Measurements from ENCODE around the gene UQCC2.

Gene UQCC2

GRCh38 chr6:33726696-33727095, 15.2 kb upstream of the UQCC2 start:
- no peaks in the 10 kb centered on the region for H3K9me3 ChIP-seq (ENCODE audit: control insufficient read depth in 1 of 2, low read length in 2 of 2)
- H3K4me1 ChIP-seq (ENCODE audit: control insufficient read depth in 1 of 2, insufficient read depth in 2 of 2, low read length in 2 of 2), result no peaks in the 10 kb centered on the region
- no peak overlapping the region for H3K4me3 ChIP-seq (ENCODE audit: low read depth in 1 of 2, low read length in 2 of 2)
- no peak overlapping the region for H3K9ac ChIP-seq (ENCODE audit: low read depth in 1 of 2, low read length in 2 of 2)
- H3K27ac ChIP-seq (ENCODE audit: low read depth, low read length), result no peak overlapping the region
- no peaks in the 10 kb centered on the region for H3K27me3 ChIP-seq (ENCODE audit: control insufficient read depth in 1 of 2, insufficient read depth in 2 of 2, low read length in 2 of 2)
- no peaks in the 10 kb centered on the region for H3K36me3 ChIP-seq (ENCODE audit: control insufficient read depth in 1 of 2, insufficient read depth in 2 of 2, low read length in 2 of 2)

DNA sequence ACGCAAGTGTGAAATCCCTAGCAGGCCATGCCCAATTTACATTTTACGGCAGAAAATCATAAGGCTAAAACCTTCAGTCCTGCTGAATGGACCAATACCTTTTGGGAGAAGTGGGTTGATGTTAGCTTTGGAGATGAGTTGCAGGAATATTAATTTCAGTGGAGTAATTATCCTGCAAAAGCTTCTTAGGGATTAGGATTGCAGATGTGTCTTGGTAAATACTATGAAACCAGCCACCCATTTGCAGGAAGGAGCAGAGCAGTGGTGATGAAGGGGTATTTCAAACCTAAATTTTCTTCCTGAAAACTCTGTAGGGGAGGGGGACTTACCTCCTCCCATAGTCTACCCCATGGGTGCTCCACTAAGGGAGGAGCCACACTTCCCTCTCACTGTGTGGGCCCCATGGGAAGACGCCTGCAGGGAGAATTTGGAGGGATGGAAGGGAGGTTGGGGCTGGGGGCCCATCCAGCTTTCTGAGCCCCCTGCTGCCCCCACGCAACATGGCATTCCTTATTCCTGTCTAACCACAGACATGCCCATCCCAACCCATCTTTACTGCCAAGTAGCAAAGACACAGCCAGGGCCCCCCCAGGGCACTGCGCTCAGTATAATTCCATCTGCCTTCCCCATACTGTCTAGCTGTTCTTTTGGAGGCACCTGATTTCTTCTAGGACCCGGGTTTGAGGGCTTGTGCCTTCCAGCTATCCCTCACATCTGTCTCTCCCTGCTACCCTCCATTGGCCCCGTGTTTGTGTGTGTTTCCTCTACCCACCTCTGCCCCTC, 14.6 kb upstream of the UQCC2 start:
- Histone ChIP-seq H3K9ac (ENCODE audit: low read depth in 1 of 2, low read length in 2 of 2) (no peak overlapping the region), H3K9me3 (ENCODE audit: control insufficient read depth in 1 of 2, low read length in 2 of 2) (no peaks in the 10 kb centered on the region), H3K4me1 (ENCODE audit: control insufficient read depth in 1 of 2, insufficient read depth in 2 of 2, low read length in 2 of 2) (no peaks in the 10 kb centered on the region), H3K27me3 (ENCODE audit: control insufficient read depth in 1 of 2, insufficient read depth in 2 of 2, low read length in 2 of 2) (no peaks in the 10 kb centered on the region), H3K36me3 (ENCODE audit: control insufficient read depth in 1 of 2, insufficient read depth in 2 of 2, low read length in 2 of 2) (no peaks in the 10 kb centered on the region), H3K27ac (ENCODE audit: low read depth, low read length) (no peak overlapping the region), H3K4me3 (ENCODE audit: low read depth in 1 of 2, low read length in 2 of 2) (no peak overlapping the region)

- Histone ChIP-seq H3K4me3 (ENCODE audit: low read depth in 1 of 2, low read length in 2 of 2) (no peak overlapping the region), H3K4me1 (ENCODE audit: control insufficient read depth in 1 of 2, insufficient read depth in 2 of 2, low read length in 2 of 2) (no peaks in the 10 kb centered on the region), H3K27ac (ENCODE audit: low read depth, low read length) (no peak overlapping the region), H3K9ac (ENCODE audit: low read depth in 1 of 2, low read length in 2 of 2) (no peak overlapping the region), H3K9me3 (ENCODE audit: control insufficient read depth in 1 of 2, low read length in 2 of 2) (no peaks in the 10 kb centered on the region), H3K27me3 (ENCODE audit: control insufficient read depth in 1 of 2, insufficient read depth in 2 of 2, low read length in 2 of 2) (no peaks in the 10 kb centered on the region), H3K36me3 (ENCODE audit: control insufficient read depth in 1 of 2, insufficient read depth in 2 of 2, low read length in 2 of 2) (no peaks in the 10 kb centered on the region)
Observed at GRCh38 chr6:33725222-33725621, 13.7 kb upstream of the UQCC2 start.

- Histone ChIP-seq H3K9me3 (ENCODE audit: control insufficient read depth in 1 of 2, low read length in 2 of 2) (no peaks in the 10 kb centered on the region), H3K4me3 (ENCODE audit: low read depth in 1 of 2, low read length in 2 of 2) (no peak overlapping the region), H3K36me3 (ENCODE audit: control insufficient read depth in 1 of 2, insufficient read depth in 2 of 2, low read length in 2 of 2) (no peaks in the 10 kb centered on the region), H3K27ac (ENCODE audit: low read depth, low read length) (no peak overlapping the region), H3K27me3 (ENCODE audit: control insufficient read depth in 1 of 2, insufficient read depth in 2 of 2, low read length in 2 of 2) (no peaks in the 10 kb centered on the region), H3K9ac (ENCODE audit: low read depth in 1 of 2, low read length in 2 of 2) (no peak overlapping the region), H3K4me1 (ENCODE audit: control insufficient read depth in 1 of 2, insufficient read depth in 2 of 2, low read length in 2 of 2) (no peaks in the 10 kb centered on the region)
Observed at GRCh38 chr6:33724102-33725023, 12.9 kb upstream of the UQCC2 start.

DNA sequence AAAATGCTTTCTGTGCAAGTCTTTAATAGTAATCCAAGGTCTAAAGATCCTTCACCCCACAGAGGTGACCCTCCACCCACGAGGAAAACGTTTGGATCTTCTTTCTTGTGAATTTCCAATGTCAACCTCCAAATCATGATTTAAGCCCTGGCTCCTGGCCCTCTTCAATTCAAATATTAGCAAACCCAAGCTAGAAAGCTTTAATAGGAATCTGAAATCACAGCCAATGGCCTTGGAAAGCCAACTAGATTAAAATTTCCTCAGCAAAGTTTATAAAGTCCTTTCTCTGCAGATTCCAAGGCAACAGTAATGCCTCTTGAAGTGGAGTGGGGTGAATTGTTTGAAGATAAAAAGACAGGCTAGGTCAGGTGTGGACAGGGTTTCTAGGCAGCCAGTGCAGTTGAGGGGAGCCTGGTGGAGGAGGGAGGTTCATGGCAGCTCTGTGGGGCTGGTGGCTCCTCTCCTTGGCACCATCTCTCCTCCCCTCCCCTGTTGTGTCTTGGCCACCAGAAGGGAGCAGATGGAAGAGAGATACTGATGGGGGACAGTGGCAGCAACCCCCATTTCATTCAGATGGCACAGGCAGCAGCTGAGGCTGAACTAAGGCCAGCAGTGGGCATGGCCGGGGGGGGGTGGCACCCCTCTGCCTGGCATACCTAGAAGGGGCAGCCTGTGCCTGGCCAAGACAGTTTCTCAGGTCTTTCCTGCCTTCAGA, 12.0 kb upstream of the UQCC2 start:
- Histone ChIP-seq H3K27ac (ENCODE audit: low read depth, low read length) (no peak overlapping the region), H3K9me3 (ENCODE audit: control insufficient read depth in 1 of 2, low read length in 2 of 2) (no peaks in the 10 kb centered on the region)

GRCh38 chr6:33722103-33722623, 10.7 kb upstream of the UQCC2 start:
- Histone ChIP-seq H3K4me1 (ENCODE audit: control insufficient read depth in 1 of 2, insufficient read depth in 2 of 2, low read length in 2 of 2) (no peaks in the 10 kb centered on the region), H3K36me3 (ENCODE audit: control insufficient read depth in 1 of 2, insufficient read depth in 2 of 2, low read length in 2 of 2) (no peaks in the 10 kb centered on the region), H3K4me3 (ENCODE audit: low read depth in 1 of 2, low read length in 2 of 2) (no peak overlapping the region), H3K9me3 (ENCODE audit: control insufficient read depth in 1 of 2, low read length in 2 of 2) (no peaks in the 10 kb centered on the region), H3K27ac (ENCODE audit: low read depth, low read length) (no peak overlapping the region), H3K27me3 (ENCODE audit: control insufficient read depth in 1 of 2, insufficient read depth in 2 of 2, low read length in 2 of 2) (no peaks in the 10 kb centered on the region), H3K9ac (ENCODE audit: low read depth in 1 of 2, low read length in 2 of 2) (no peak overlapping the region)

More for the DNA sequence above, 12.0 kb upstream of the UQCC2 start:
- H3K27me3 ChIP-seq (ENCODE audit: control insufficient read depth in 1 of 2, insufficient read depth in 2 of 2, low read length in 2 of 2), result no peaks in the 10 kb centered on the region
- no peak overlapping the region for H3K9ac ChIP-seq (ENCODE audit: low read depth in 1 of 2, low read length in 2 of 2)
- H3K4me3 ChIP-seq (ENCODE audit: low read depth in 1 of 2, low read length in 2 of 2), result no peak overlapping the region
- H3K36me3 ChIP-seq (ENCODE audit: control insufficient read depth in 1 of 2, insufficient read depth in 2 of 2, low read length in 2 of 2), result no peaks in the 10 kb centered on the region
- H3K4me1 ChIP-seq (ENCODE audit: control insufficient read depth in 1 of 2, insufficient read depth in 2 of 2, low read length in 2 of 2), result no peaks in the 10 kb centered on the region

- no peaks in the 10 kb centered on the region for H3K4me1 ChIP-seq (ENCODE audit: control insufficient read depth in 1 of 2, insufficient read depth in 2 of 2, low read length in 2 of 2)
- no peaks in the 10 kb centered on the region for H3K27me3 ChIP-seq (ENCODE audit: control insufficient read depth in 1 of 2, insufficient read depth in 2 of 2, low read length in 2 of 2)
- H3K9me3 ChIP-seq (ENCODE audit: control insufficient read depth in 1 of 2, low read length in 2 of 2), result no peaks in the 10 kb centered on the region
- H3K4me3 ChIP-seq (ENCODE audit: low read depth in 1 of 2, low read length in 2 of 2), result no peak overlapping the region
- no peaks in the 10 kb centered on the region for H3K36me3 ChIP-seq (ENCODE audit: control insufficient read depth in 1 of 2, insufficient read depth in 2 of 2, low read length in 2 of 2)
- no peak overlapping the region for H3K9ac ChIP-seq (ENCODE audit: low read depth in 1 of 2, low read length in 2 of 2)
- H3K27ac ChIP-seq (ENCODE audit: low read depth, low read length), result no peak overlapping the region
Observed at GRCh38 chr6:33721508-33721907, 10.0 kb upstream of the UQCC2 start.

DNA sequence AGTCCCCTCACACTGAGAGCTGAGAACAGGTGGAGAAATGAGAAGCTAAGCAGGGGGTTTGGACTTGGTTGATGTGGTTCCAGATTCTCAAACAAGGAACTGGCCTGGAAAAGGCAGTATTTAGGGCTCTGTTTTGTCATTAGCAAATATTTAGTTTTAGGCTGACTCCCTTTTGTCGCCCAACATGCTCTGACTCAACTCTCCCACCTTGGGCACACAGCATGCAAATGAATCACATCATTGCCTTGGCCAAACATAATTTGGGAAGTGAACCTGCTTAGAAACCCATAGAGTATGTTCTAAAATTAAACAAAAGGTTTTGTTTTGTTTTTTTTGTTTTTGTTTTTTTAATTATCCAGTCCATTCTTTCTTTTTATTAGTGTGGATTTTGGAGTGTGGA, 9.5 kb upstream of the UQCC2 start:
- H3K9ac ChIP-seq (ENCODE audit: low read depth in 1 of 2, low read length in 2 of 2), result no peak overlapping the region
- H3K4me1 ChIP-seq (ENCODE audit: control insufficient read depth in 1 of 2, insufficient read depth in 2 of 2, low read length in 2 of 2), result no peaks in the 10 kb centered on the region

DNA sequence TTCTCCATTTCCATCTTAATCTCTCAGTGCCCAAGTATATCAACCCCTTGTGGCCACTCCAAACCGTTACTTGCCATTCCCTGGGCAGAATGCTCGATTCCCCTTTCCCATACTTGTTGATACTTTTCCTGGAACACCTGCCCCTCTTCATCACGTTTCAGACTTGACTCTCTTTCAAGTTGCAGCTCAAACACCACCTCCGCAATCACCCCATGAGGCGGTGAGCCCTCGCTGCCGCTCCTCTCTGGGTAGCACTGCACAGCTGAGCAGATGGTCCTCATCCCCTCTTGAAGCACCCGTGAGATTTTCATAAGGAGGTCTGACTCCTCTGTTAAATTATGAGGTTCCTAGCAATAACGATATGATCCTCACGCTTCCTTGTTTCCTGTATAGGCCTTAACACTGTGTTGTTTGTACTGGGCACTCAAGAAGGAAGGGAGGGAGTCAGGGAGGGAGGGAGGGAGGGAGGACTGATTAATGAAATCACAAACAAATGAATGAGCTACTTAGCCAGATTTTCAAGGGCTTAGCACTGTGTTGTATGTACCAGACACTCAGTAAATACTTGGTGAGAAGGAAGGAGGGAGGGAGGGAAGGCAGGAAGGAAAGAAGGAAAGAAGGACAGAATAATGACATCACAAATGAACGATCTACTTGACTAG, 8.0 kb upstream of the UQCC2 start:
- no peak overlapping the region for H3K27ac ChIP-seq (ENCODE audit: low read depth, low read length)
- no peaks in the 10 kb centered on the region for H3K27me3 ChIP-seq (ENCODE audit: control insufficient read depth in 1 of 2, insufficient read depth in 2 of 2, low read length in 2 of 2)
- H3K4me1 ChIP-seq (ENCODE audit: control insufficient read depth in 1 of 2, insufficient read depth in 2 of 2, low read length in 2 of 2), result no peaks in the 10 kb centered on the region
- H3K9me3 ChIP-seq (ENCODE audit: control insufficient read depth in 1 of 2, low read length in 2 of 2), result no peaks in the 10 kb centered on the region
- no peaks in the 10 kb centered on the region for H3K36me3 ChIP-seq (ENCODE audit: control insufficient read depth in 1 of 2, insufficient read depth in 2 of 2, low read length in 2 of 2)
- no peak overlapping the region for H3K9ac ChIP-seq (ENCODE audit: low read depth in 1 of 2, low read length in 2 of 2)
- no peak overlapping the region for H3K4me3 ChIP-seq (ENCODE audit: low read depth in 1 of 2, low read length in 2 of 2)

More for the DNA sequence above, 9.5 kb upstream of the UQCC2 start:
- H3K27me3 ChIP-seq (ENCODE audit: control insufficient read depth in 1 of 2, insufficient read depth in 2 of 2, low read length in 2 of 2), result no peaks in the 10 kb centered on the region
- no peak overlapping the region for H3K27ac ChIP-seq (ENCODE audit: low read depth, low read length)
- no peaks in the 10 kb centered on the region for H3K36me3 ChIP-seq (ENCODE audit: control insufficient read depth in 1 of 2, insufficient read depth in 2 of 2, low read length in 2 of 2)
- no peaks in the 10 kb centered on the region for H3K9me3 ChIP-seq (ENCODE audit: control insufficient read depth in 1 of 2, low read length in 2 of 2)
- no peak overlapping the region for H3K4me3 ChIP-seq (ENCODE audit: low read depth in 1 of 2, low read length in 2 of 2)

Data from duodenal mucosa (tissue), 2 donors.